ENCODE measurements around the gene KCNG4. TPM values are rescaled to one million over a fixed set of nuclear protein-coding genes. Genes with fewer than 3 reads are reported as not detected.

KCNG4 gene
- total RNA-seq, 1 donor from 2014 or later: not detected

DNA sequence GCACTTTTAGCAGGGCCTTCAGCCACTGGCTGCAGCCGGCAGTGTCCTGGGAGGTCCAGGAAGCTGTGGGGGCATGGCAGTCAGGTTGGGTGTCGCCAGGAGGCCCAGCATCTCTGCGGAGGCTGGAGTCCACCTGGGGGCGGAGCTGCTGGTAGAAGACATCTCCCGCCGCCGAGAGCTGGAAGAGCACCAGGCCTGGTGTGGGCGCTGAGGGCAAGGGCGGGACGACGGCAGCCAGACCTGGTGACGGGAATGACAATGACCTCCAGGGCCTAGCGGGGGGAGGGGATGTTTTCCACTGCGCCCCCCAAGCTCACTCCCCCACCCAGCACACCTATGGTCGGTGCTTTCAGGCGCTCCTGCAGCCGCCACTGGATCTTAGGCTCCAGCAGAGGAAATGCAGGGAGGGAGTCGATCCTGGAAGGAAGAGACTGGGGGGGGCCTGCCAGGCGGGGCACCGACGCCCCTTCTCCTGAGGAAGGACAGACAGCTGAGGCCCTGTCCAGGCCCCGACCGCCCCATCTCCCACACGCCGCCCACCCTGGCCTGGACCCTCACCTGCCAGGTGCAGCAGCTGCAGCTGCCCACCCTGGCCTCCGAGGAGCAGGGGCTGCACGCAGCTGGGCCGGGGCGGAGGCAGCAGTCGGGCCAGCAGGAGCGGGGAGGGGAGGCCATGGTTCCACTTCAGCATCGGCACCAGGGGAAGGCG lies 60.0 kb downstream of the KCNG4 start:
- Mint-ChIP-seq H3K4me3 (ENCODE audit: unreplicated experiment) (no peak overlapping the region), H3K27ac (ENCODE audit: unreplicated experiment) (no peak overlapping the region), H3K27me3 (ENCODE audit: unreplicated experiment) (no peaks in the 10 kb centered on the region), H3K4me1 (ENCODE audit: unreplicated experiment) (peaks cover 38% of the 10 kb centered on the region), H3K36me3 (ENCODE audit: unreplicated experiment) (peaks cover 14% of the 10 kb centered on the region), H3K9me3 (ENCODE audit: unreplicated experiment) (no peaks in the 10 kb centered on the region)
- no peak for DNase-seq (ENCODE audit: extremely low spot score, unreplicated experiment)
- TF ChIP-seq, protein P1, sequence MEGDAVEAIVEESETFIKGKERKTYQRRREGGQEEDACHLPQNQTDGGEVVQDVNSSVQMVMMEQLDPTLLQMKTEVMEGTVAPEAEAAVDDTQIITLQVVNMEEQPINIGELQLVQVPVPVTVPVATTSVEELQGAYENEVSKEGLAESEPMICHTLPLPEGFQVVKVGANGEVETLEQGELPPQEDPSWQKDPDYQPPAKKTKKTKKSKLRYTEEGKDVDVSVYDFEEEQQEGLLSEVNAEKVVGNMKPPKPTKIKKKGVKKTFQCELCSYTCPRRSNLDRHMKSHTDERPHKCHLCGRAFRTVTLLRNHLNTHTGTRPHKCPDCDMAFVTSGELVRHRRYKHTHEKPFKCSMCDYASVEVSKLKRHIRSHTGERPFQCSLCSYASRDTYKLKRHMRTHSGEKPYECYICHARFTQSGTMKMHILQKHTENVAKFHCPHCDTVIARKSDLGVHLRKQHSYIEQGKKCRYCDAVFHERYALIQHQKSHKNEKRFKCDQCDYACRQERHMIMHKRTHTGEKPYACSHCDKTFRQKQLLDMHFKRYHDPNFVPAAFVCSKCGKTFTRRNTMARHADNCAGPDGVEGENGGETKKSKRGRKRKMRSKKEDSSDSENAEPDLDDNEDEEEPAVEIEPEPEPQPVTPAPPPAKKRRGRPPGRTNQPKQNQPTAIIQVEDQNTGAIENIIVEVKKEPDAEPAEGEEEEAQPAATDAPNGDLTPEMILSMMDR (IDR thresholded peaks at IDR 0.05): no peak

DNA sequence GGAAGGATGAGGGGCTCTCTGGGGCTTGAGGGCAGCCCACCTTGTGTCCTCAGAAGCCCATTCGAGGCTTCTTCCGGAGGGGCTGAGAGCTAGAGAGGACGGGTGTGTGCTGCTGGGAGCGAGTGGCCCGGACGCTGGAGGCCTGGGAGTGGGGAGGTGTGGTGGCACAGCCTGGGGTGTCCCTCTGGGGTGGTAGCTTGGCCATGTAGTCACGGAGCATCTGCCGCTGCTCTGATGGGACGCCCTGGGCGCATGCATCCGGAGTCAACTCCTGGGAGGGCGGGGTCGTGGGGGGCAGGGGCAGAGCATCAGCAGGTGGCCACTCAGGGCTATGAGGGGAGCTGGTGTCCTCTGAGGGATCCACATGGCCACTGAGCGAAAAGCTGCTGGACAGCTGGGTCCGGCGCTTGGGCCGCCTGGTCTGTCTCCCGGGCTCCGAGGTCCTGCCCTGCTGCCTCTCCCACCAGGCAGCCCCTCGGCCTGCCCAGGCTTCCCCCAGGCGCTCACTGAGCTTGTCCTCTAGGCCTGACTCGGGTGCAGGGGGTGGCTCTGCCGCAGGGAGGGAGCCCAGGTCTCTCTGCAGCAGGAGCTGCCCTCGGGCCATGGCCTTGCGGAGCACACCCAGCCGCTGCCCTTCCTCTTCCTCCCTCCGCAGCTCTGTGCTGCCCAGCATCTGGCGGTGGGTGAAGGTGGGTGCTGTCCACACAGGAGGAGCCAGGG lies 60.8 kb downstream of the KCNG4 start:
- H3K4me1 Mint-ChIP-seq (ENCODE audit: unreplicated experiment): peaks cover 39% of the 10 kb centered on the region
- H3K9me3 Mint-ChIP-seq (ENCODE audit: unreplicated experiment): no peaks in the 10 kb centered on the region
- no peak overlapping the region for H3K27ac Mint-ChIP-seq (ENCODE audit: unreplicated experiment)

DNA sequence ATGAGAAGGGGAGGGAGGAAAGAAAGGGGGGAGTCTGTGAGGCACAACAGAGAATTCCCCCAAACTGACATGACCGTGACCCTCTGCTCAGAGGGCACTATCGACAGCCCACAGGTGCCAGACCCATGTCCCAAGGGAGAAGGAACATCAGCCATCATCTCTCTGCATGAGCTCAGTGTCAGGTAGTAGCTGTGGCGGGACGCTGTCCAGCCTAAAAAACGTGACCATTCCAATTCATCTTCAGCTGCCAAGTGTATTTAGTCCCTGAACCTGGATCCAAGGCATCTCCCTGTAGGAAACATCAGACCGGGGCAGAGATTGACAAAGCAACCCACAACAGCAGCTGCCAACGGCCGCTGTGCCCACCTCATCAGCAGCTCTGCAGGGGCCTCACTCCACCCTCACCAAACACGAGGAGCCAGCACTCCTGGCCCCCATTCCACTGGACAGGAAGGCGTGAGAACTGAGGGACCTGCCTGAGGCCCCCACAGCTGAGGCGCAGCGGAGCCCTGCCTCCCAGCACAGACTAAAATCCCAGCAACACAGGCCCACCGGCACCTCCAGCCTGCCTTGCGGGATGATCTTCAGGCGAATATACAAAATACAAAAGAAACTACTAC lies 61.6 kb downstream of the KCNG4 start:
- Mint-ChIP-seq H3K4me3 (ENCODE audit: unreplicated experiment) (no peak overlapping the region), H3K36me3 (ENCODE audit: unreplicated experiment) (peaks cover 12% of the 10 kb centered on the region), H3K27ac (ENCODE audit: unreplicated experiment) (peak overlapping the region; percentile 76), H3K4me1 (ENCODE audit: unreplicated experiment) (peaks cover 39% of the 10 kb centered on the region), H3K9me3 (ENCODE audit: unreplicated experiment) (no peaks in the 10 kb centered on the region), H3K27me3 (ENCODE audit: unreplicated experiment) (no peaks in the 10 kb centered on the region)
- TF ChIP-seq, protein P1 (IDR thresholded peaks at IDR 0.05): no peak
- DNase-seq (ENCODE audit: extremely low spot score, unreplicated experiment): no peak

More for the DNA sequence above, 60.8 kb downstream of the KCNG4 start:
- Mint-ChIP-seq H3K4me3 (ENCODE audit: unreplicated experiment) (no peak overlapping the region), H3K27me3 (ENCODE audit: unreplicated experiment) (no peaks in the 10 kb centered on the region), H3K36me3 (ENCODE audit: unreplicated experiment) (peaks cover 14% of the 10 kb centered on the region)
- no peak for DNase-seq (ENCODE audit: extremely low spot score, unreplicated experiment)
- TF ChIP-seq, protein P1 (IDR thresholded peaks at IDR 0.05): no peak

DNA sequence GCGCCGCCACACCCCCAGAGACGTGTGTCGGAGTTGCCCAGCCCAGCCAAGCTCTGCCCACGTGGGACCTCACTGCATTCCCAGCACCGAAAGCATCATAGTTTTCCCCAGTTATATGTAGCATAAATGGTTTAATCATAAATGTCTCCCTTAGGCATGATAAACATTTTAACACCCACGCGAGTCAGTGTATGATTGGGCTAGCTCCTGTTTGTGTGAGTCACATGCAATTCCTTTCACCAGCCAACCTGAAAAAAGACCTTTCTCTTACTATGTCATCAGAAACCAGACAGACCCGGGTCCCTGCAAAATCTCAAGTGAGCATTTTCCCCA lies 62.1 kb downstream of the KCNG4 start:
- H3K4me1 Mint-ChIP-seq (ENCODE audit: unreplicated experiment): peaks cover 39% of the 10 kb centered on the region
- no peak for DNase-seq (ENCODE audit: extremely low spot score, unreplicated experiment)
- H3K36me3 Mint-ChIP-seq (ENCODE audit: unreplicated experiment): peaks cover 8% of the 10 kb centered on the region
- TF ChIP-seq, protein P1 (IDR thresholded peaks at IDR 0.05): no peak
- no peak overlapping the region for H3K4me3 Mint-ChIP-seq (ENCODE audit: unreplicated experiment)
- no peaks in the 10 kb centered on the region for H3K9me3 Mint-ChIP-seq (ENCODE audit: unreplicated experiment)
- peak overlapping the region; percentile 76 for H3K27ac Mint-ChIP-seq (ENCODE audit: unreplicated experiment)
- H3K27me3 Mint-ChIP-seq (ENCODE audit: unreplicated experiment): no peaks in the 10 kb centered on the region
